ENCODE data around the gene TNFRSF21. TPM values are rescaled to one million over a fixed set of nuclear protein-coding genes. Genes with fewer than 3 reads are reported as not detected.

Gene TNFRSF21
- polyA plus RNA-seq, 1 donor (not counting 4 experiments of a cell fraction or from before 2014, with no cell fraction given) = 50.2 TPM

- TF ChIP-seq EZH2 (IDR thresholded peaks at IDR 0.05; ENCODE audit: low read length) (no peak), CTCF (optimal IDR thresholded peaks at IDR 0.05 in 1 of 3, IDR thresholded peaks at IDR 0.05 in 1 of 3, conservative IDR thresholded peaks at IDR 0.05 in 1 of 3; ENCODE audit: extremely low read depth in 1 of 3, insufficient read depth in 2 of 3, low read length in 3 of 3) (no peak)
- no peak overlapping the region for H3K9ac ChIP-seq (ENCODE audit: control insufficient read depth, extremely low read depth, insufficient read depth, low read length)
- no peak overlapping the region for H3K4me3 ChIP-seq (ENCODE audit: control insufficient read depth in 2 of 3, extremely low read depth in 1 of 3, insufficient read depth in 2 of 3, low read depth in 1 of 3, low read length in 3 of 3)
- no peaks in the 10 kb centered on the region for H4K20me1 ChIP-seq (ENCODE audit: control insufficient read depth, extremely low read depth, insufficient read depth, low read length)
- H2AFZ ChIP-seq (ENCODE audit: control insufficient read depth, low read length) = no peak overlapping the region
- dilution Hi-C loops (cut with MboI; ENCODE audit: extremely low pct_ligation_motif_present, low sequenced_read_pairs) = no loop called here
- no peak overlapping the region for H3K4me2 ChIP-seq (ENCODE audit: control insufficient read depth, extremely low read depth, insufficient read depth, low read depth, low read length)
- no peaks in the 10 kb centered on the region for H3K4me1 ChIP-seq (ENCODE audit: control insufficient read depth, extremely low read depth, insufficient read depth, low read length)
- H3K27me3 ChIP-seq (ENCODE audit: control insufficient read depth, extremely low read depth, insufficient read depth, low read length) = peaks cover 2% of the 10 kb centered on the region
- no peaks in the 10 kb centered on the region for H3K36me3 ChIP-seq (ENCODE audit: control insufficient read depth in 2 of 2, extremely low read depth in 1 of 2, insufficient read depth in 2 of 2, low read length in 2 of 2)
- H3K79me2 ChIP-seq (ENCODE audit: control insufficient read depth, insufficient read depth, low read length) = no peaks in the 10 kb centered on the region
- no peaks in the 10 kb centered on the region for H3K9me3 ChIP-seq (ENCODE audit: control insufficient read depth, low read depth, low read length)
- no peak overlapping the region for H3K27ac ChIP-seq (ENCODE audit: control insufficient read depth, insufficient read depth, low read length)
- no peak for DNase-seq (ENCODE audit: low read depth, low spot score)
- FAIRE-seq = no peak
- H3K9me1 ChIP-seq (ENCODE audit: control insufficient read depth, extremely low read depth, insufficient read depth, low read length) = no peaks in the 10 kb centered on the region
These were observed 44.2 kb upstream of the TNFRSF21 start for GRCh38 chr6:47353871-47354270.

GRCh38 chr6:47352966-47353365 is 43.3 kb upstream of the TNFRSF21 start:
- Histone ChIP-seq H2AFZ (ENCODE audit: control insufficient read depth, low read length) (no peak overlapping the region), H3K27me3 (ENCODE audit: control insufficient read depth, extremely low read depth, insufficient read depth, low read length) (peaks cover 2% of the 10 kb centered on the region), H3K4me1 (ENCODE audit: control insufficient read depth, extremely low read depth, insufficient read depth, low read length) (no peaks in the 10 kb centered on the region), H3K36me3 (ENCODE audit: control insufficient read depth in 2 of 2, extremely low read depth in 1 of 2, insufficient read depth in 2 of 2, low read length in 2 of 2) (no peaks in the 10 kb centered on the region), H3K4me3 (ENCODE audit: control insufficient read depth in 2 of 3, extremely low read depth in 1 of 3, insufficient read depth in 2 of 3, low read depth in 1 of 3, low read length in 3 of 3) (no peak overlapping the region), H3K79me2 (ENCODE audit: control insufficient read depth, insufficient read depth, low read length) (no peaks in the 10 kb centered on the region), H3K9me1 (ENCODE audit: control insufficient read depth, extremely low read depth, insufficient read depth, low read length) (no peaks in the 10 kb centered on the region), H3K4me2 (ENCODE audit: control insufficient read depth, extremely low read depth, insufficient read depth, low read depth, low read length) (no peak overlapping the region), H3K9ac (ENCODE audit: control insufficient read depth, extremely low read depth, insufficient read depth, low read length) (no peak overlapping the region), H3K27ac (ENCODE audit: control insufficient read depth, insufficient read depth, low read length) (no peak overlapping the region), H3K9me3 (ENCODE audit: control insufficient read depth, low read depth, low read length) (no peaks in the 10 kb centered on the region), H4K20me1 (ENCODE audit: control insufficient read depth, extremely low read depth, insufficient read depth, low read length) (no peaks in the 10 kb centered on the region)
- TF ChIP-seq EZH2 (IDR thresholded peaks at IDR 0.05; ENCODE audit: low read length) = no peak
- TF ChIP-seq CTCF (optimal IDR thresholded peaks at IDR 0.05 in 1 of 3, IDR thresholded peaks at IDR 0.05 in 1 of 3, conservative IDR thresholded peaks at IDR 0.05 in 1 of 3; ENCODE audit: extremely low read depth in 1 of 3, insufficient read depth in 2 of 3, low read length in 3 of 3) = no peak
- dilution Hi-C loops (cut with MboI; ENCODE audit: extremely low pct_ligation_motif_present, low sequenced_read_pairs) = no loop called here
- DNase-seq (ENCODE audit: low read depth, low spot score) (no peak), FAIRE-seq (no peak)
